Brain microvascular endothelial cell (primary cell): ENCODE measurements around the gene VPS51.

Source experiments
- DNase-seq: peaks from one replicate; pipeline ENCODE4 v3.0.0-alpha.2; 2020
- H3K27ac ChIP-seq: fragments of 250-450 bp; sonication (Bioruptor Pico); 2 replicates; pipeline ENCODE4 v1.5.1; 2020; ENCODE audit warnings: mild to moderate bottlenecking, moderate library complexity
- H3K27me3 ChIP-seq: fragments of 250-450 bp; sonication (Bioruptor Pico); replicated peaks from 2 replicates; pipeline ENCODE4 v1.5.1; 2020; ENCODE audit warnings: mild to moderate bottlenecking
- H3K36me3 ChIP-seq: fragments of 250-450 bp; sonication (Bioruptor Pico); replicated peaks from 2 replicates; pipeline ENCODE4 v1.5.1; 2020; ENCODE audit warnings: mild to moderate bottlenecking
- H3K4me3 ChIP-seq: 2 replicates; pipeline ENCODE4 v1.5.1; 2011; ENCODE audit warnings: low read depth, mild to moderate bottlenecking, control low read depth, low read length, moderate library complexity
- in situ Hi-C: cut with HindIII; loops from 2 replicates; pipeline ENCODE4 v1.10.0; 2017; ENCODE audit warnings: low sequenced_read_pairs, low pct_ligation_motif_present
- TF ChIP-seq, protein P1 (sequence below): IDR thresholded peaks from 2 replicates; pipeline ENCODE4 v1.5.1; 2011; ENCODE audit warnings: low read depth, mild to moderate bottlenecking, moderate library complexity, low read length, control low read depth, inconsistent platforms; ENCODE audit errors: missing control alignments

The VPS51 gene

DNA sequence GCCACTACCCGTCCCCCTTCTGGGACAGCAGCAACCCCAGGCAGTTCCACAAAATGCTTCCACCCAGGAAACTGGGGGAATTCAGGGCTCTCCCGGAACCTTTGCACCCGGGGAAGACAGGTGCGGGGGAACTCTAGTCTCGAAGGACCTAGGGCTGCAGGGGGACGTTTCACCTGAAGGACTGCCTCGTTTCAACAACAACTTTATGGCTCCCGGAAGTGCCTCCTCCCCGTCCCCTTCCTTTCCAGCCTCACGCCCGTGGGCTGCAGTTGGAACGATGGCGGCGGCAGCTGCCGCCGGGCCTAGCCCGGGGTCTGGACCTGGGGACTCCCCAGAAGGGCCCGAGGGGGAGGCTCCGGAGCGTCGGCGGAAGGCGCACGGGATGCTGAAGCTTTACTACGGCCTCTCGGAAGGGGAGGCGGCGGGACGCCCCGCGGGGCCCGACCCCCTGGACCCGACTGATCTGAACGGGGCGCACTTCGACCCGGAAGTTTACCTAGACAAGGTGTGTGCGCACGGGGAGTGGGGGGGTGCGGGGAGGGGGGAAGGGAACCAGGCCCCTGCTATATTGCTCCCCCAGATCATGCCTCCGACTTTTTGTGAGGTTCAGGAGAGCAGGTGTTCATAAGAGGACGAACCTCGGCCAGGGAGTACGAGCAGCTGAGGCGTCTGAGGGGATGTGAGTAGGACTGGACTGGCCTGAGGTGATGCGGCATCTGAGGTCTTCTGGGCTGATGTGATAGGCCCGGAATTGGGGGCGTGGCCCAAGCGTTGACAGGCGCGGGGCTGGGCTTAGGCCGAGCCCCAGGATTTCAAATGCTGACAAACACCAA lies at the start of gene VPS51:
Gene VPS51, plus strand, starts transcription at position 241 of the 833 bp plus-strand sequence. Its CDS starts 37 bp downstream, at position 278.
- DNase-seq, result peak; percentile 87
- in situ Hi-C loops, result no loop called here
- H3K36me3 ChIP-seq, result no peaks in the 10 kb centered on the region
- TF ChIP-seq, protein P1, sequence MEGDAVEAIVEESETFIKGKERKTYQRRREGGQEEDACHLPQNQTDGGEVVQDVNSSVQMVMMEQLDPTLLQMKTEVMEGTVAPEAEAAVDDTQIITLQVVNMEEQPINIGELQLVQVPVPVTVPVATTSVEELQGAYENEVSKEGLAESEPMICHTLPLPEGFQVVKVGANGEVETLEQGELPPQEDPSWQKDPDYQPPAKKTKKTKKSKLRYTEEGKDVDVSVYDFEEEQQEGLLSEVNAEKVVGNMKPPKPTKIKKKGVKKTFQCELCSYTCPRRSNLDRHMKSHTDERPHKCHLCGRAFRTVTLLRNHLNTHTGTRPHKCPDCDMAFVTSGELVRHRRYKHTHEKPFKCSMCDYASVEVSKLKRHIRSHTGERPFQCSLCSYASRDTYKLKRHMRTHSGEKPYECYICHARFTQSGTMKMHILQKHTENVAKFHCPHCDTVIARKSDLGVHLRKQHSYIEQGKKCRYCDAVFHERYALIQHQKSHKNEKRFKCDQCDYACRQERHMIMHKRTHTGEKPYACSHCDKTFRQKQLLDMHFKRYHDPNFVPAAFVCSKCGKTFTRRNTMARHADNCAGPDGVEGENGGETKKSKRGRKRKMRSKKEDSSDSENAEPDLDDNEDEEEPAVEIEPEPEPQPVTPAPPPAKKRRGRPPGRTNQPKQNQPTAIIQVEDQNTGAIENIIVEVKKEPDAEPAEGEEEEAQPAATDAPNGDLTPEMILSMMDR, result no peak
- peak within 1 kb of the TSS; percentile 79 for H3K4me3 ChIP-seq
- H3K27me3 ChIP-seq, result no peaks in the 10 kb centered on the region
- peak within 1 kb of the TSS; percentile 51 for H3K27ac ChIP-seq

DNA sequence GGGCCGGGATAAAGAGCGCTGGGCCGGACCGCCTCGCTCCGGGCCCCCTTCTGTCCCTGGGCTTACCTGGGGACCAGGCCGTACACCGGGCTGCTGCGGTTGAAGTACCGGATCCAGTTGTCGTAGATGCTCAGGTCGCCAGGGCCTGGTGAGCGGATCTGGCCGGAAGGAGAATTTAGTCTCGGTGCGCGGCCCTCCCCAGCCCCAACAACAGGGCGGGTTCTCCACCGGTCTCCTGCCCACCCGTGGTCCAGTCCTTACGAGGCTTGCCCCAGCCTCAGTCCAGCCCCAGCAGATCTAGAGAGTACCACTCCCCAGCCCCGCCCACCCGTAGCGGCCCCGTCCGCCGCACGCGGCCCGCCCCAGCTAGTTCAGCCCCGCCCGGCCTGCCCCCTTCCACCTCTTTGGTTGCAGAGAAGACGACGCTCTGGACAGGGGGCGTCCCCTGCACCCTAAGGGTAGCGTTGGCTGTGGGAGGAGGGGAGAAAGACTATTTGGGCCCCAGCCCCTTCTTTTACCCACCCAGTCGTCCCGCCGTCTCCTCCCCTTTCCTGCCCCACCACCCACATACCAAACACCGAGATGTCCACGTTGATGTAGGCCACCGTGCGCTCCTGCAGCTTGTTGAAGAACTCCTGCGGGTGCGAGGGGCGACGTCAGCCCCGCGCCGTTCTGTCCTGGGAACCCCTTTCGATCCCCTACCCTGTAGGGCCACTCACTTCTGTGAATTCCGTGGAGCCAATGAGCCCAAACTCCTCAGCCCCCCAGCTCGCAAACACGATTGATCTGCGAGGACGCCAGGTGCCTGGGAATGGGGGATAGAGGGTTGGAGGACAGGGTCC lies 48.2 kb upstream of the VPS51 start:
- no peak for DNase-seq
- in situ Hi-C loops, result no loop called here
- TF ChIP-seq, protein P1, result no peak
- no peaks in the 10 kb centered on the region for H3K27me3 ChIP-seq
- H3K4me3 ChIP-seq, result peak overlapping the region; percentile 55
- H3K36me3 ChIP-seq, result peaks cover 3% of the 10 kb centered on the region
- no peak overlapping the region for H3K27ac ChIP-seq

DNA sequence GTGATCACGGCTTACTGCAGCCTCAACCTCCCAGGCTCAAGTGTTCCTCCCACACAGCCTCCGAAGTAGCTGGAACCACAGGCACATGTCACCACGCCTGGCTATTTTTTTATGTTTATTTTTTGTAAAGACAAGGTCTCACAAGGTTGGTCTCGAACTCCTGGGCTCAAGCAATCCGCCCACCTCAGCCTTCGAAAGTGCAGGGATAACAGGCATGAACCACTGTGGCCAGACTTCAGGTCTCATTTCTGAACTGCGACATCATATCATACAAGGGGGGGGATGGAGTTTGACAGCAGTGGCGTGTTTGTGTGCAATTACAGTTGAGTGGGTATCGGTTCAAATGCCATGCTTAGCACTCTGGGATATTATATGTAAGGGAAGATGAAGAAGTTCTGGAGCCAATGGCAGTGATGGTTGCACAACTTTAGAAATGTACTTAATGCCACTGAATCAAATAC lies 44.6 kb upstream of the VPS51 start:
- Histone ChIP-seq H3K4me3 (no peak overlapping the region), H3K27ac (no peak overlapping the region), H3K27me3 (no peaks in the 10 kb centered on the region), H3K36me3 (no peaks in the 10 kb centered on the region)
- in situ Hi-C loops, result no loop called here
- TF ChIP-seq, protein P1, result no peak
- DNase-seq, result no peak

- Histone ChIP-seq H3K27ac (no peak overlapping the region), H3K27me3 (no peaks in the 10 kb centered on the region), H3K36me3 (no peaks in the 10 kb centered on the region), H3K4me3 (no peak overlapping the region)
- in situ Hi-C loops, result no loop called here
- TF ChIP-seq, protein P1, result no peak
- DNase-seq, result no peak
Observed at GRCh38 chr11:65053827-65054508, 42.0 kb upstream of the VPS51 start.

DNA sequence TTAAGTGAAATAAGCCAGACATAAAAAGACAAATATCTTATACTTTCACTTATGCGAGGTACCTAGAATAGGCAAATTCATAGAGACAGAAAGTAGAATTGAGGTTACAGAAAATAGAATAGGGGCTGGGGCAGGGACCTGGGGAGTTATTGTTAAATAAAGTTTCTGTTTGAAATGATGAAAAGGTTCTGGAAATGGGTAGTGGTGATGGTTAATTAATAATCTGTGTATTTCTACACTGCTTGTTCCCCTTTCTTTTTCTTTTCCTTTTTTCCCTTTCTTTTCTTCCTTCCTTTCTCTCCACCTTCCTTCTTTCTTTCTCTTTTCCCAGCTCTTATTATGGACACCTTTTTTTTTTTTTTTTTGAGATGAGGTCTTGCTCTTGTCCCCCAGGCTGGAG lies 40.5 kb upstream of the VPS51 start:
- no peak overlapping the region for H3K27ac ChIP-seq
- no peak for DNase-seq
- in situ Hi-C loops, result no loop called here
- no peaks in the 10 kb centered on the region for H3K27me3 ChIP-seq
- H3K36me3 ChIP-seq, result no peaks in the 10 kb centered on the region
- H3K4me3 ChIP-seq, result no peak overlapping the region
- TF ChIP-seq, protein P1, result no peak
